CD4-positive, alpha-beta T cell treated with Interleukin-10 for 1 hour (primary cell): ENCODE measurements around the gene HCLS1.
A peak's percentile ranks its signal among the peaks of the same experiment; 100 is the strongest.
"Not testable (repeated sequence)": the region's sequence is repeated elsewhere in the genome, so short reads cannot be mapped to it uniquely, and the experiment has no call there.

ENCODE experiments used
- DNase-seq: peaks from one replicate; pipeline ENCODE4 v3.0.0-alpha.2; 2020

HCLS1 gene

GRCh38 chr3:121654493-121655385, 6.0 kb downstream of the HCLS1 start:
- DNase-seq, result peak; percentile 37

GRCh38 chr3:121651684-121652083, 9.0 kb downstream of the HCLS1 start:
- DNase-seq, result no peak

GRCh38 chr3:121649645-121650044, 11.1 kb downstream of the HCLS1 start:
- no peak for DNase-seq

- DNase-seq, result no peak
Observed at GRCh38 chr3:121648219-121648958, 12.3 kb downstream of the HCLS1 start.

- no peak for DNase-seq
Observed at GRCh38 chr3:121645054-121645453, 15.6 kb downstream of the HCLS1 start.

- no peak for DNase-seq
Observed at GRCh38 chr3:121642601-121643314, 17.9 kb downstream of the HCLS1 start.

- DNase-seq, result no peak
Observed at GRCh38 chr3:121641127-121641526, 19.6 kb downstream of the HCLS1 start.

GRCh38 chr3:121637922-121638321, 22.8 kb downstream of the HCLS1 start:
- DNase-seq, result no peak

- DNase-seq, result no peak
Observed at GRCh38 chr3:121630355-121630754, 30.3 kb downstream of the HCLS1 start.

GRCh38 chr3:121629601-121630000, 31.1 kb downstream of the HCLS1 start:
- DNase-seq, result no peak

GRCh38 chr3:121627622-121628021, 33.1 kb downstream of the HCLS1 start:
- no peak for DNase-seq

- no peak for DNase-seq
Observed at GRCh38 chr3:121627211-121627610, 33.5 kb downstream of the HCLS1 start.

- no peak for DNase-seq
Observed at GRCh38 chr3:121626495-121626894, 34.2 kb downstream of the HCLS1 start.

GRCh38 chr3:121624147-121624899, 36.4 kb downstream of the HCLS1 start:
- no peak for DNase-seq

- no peak for DNase-seq
Observed at GRCh38 chr3:121621491-121621890, 39.2 kb downstream of the HCLS1 start.

- DNase-seq, result no peak
Observed at GRCh38 chr3:121619691-121620090, 41.0 kb downstream of the HCLS1 start.

- DNase-seq, result no peak
Observed at GRCh38 chr3:121606106-121606505, 54.6 kb downstream of the HCLS1 start.

- DNase-seq, result no peak
Observed at GRCh38 chr3:121604759-121605158, 55.9 kb downstream of the HCLS1 start.

GRCh38 chr3:121601212-121601812, 59.4 kb downstream of the HCLS1 start:
- no peak for DNase-seq

- DNase-seq, result not testable (repeated sequence)
Observed at GRCh38 chr3:121599900-121600299, 60.8 kb downstream of the HCLS1 start.

- no peak for DNase-seq
Observed at GRCh38 chr3:121598564-121598963, 62.1 kb downstream of the HCLS1 start.

- no peak for DNase-seq
Observed at GRCh38 chr3:121595765-121596406, 64.8 kb downstream of the HCLS1 start.
